CD4-positive, alpha-beta T cell treated with Interleukin-2 at 100 ng/mL for 4 hours (primary cell): Measurements from ENCODE around the gene GNG8.
"Not testable (repeated sequence)": the region's sequence is repeated elsewhere in the genome, so short reads cannot be mapped to it uniquely, and the experiment has no call there.

Source experiments
- DNase-seq: peaks from one replicate; pipeline ENCODE4 v3.0.0-alpha.2; 2020; ENCODE audit warnings: low spot score

GNG8 gene

DNA sequence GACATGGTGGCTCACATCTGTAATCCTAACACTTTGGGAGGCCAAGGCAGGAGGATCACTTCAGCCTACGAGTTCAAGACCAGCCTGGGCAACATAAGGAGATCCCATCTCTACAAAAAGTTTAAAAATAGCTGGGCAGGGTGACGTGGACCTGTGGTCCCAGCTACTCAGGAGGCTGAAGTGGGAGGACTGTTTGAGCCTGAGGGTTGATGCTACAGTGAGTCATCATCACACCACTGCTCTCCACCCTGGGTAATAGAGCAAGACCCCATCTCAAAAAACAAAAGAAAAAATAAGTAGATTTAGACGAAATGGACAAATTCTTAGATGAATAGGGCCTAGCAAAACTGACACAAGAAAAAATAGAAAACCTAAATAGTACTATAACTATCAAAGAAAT lies 10.4 kb upstream of the GNG8 start:
- DNase-seq: no peak

DNA sequence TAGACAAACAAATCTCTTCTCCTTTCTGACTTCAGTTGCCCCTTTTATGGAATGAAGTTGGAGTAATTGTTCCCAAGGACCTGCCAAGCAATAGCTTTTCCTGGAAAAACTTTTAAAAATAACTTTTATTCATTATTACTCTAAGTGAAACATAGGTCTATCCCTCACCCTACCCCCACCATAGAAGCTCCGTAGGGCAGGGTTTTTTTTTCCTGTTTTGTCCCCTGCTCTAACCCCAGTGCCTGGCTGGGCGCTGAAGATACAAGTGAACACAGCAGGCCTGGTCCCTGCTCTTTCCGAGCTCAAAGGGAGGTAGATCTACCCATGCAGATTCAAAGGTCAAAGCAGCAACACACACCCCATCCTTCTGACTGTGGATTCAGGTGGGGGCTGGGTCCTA lies 8.7 kb upstream of the GNG8 start:
- DNase-seq: no peak

DNA sequence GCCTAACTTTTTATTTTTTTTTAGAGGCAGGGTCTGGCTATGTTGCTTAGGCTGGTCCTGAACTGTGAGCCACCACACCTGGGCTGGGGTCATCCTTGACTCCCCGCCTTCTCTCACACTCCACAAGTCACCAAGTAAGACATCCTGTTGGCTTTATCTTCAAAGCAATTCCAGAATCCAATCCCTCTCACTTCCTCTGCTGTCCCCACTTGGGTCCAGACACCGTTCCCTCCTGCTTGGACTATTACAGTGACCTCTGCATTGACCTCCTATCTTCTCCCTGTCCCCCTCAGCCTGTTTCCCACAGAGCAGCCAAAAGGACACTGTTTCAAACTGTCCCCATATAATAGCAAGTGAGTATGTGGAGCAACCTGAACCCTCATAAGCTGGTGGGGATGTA lies 4.7 kb upstream of the GNG8 start:
- no peak for DNase-seq

DNA sequence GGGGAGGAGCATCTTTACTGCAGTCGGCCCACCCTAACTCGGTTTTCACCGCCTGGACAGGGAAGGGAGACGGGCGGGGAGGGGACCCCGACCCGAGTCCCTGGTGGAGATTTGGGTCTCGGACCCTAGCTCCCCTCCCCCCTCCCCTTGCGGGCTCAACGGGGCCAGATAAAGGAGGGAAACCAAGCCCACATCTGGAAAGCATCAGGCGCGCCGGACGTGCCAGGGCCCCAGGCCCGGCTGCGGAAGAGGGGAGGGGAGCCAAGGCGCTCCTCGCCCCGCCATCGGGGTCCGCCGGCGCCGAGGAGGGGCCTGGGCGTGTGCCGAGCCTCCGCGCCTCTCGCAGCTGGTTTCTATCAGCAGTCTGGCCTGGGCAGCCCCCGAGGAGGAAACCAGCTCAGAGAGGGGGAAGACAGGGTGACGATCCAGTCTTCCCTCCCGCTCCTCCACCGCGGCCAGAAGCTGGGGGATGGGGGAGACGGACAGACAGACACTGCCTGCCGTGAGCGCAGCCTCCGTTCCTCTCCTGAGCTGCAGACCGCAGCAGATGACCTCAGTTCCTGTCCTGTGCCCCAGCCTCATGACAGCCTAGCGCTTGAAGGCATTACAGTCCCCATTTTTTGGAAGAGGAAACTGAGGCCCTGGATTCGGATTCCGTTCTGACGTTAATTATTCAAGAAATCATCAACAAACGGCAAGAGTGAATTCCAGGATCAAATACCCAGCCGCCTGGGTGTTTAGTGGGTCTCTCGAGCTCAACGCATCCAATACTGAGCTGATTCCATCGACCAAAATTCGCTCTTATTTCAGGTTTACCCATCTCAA lies 3.6 kb upstream of the GNG8 start:
- no peak for DNase-seq

DNA sequence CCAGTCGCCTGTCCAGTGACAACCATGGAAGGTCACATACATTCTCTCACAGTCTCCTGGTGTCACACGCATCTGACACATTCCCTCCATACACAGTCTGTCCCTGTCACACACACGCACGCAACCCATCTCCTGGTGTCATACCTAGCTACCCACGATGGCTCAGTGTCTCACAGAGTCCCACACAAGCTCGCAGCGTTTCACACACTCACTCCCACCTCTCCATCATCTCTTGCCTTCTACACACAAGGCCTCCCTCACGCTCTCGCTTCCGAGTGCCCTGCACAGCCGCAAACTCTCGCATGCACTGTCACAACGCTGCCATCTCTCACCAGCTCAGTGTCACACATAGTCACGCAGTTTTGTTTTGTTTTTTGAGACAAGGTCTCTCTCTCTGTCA lies 1.2 kb upstream of the GNG8 start:
- DNase-seq: no peak

DNA sequence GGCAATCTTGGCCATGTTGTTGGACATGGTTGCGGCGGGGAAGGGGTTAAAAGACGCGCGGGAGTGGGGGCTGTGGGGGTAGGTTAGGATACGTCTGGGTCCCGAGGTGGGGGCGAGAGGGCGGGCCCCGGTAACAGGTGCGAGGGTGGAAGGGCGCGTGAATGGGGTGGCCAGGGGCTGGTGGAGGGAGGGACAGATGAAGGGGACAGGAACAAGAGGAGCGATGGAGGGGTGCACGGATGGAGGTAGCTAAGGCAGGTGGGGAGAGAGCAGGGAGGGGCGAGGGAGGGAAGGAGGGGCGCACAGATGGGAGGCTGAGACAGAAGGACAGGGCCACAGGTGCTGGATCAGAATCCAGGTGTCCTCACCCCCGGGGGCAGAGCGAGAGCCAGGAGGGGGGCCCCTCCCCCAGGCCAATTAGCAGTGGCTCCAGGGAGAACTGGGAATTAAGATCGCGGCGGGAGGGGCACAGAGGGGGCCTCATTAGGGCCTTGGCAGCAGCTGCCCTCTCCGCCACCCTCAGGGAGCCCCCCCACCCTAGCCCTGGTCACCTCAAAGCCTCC lies 1.3 kb downstream of the GNG8 start:
- no peak for DNase-seq

DNA sequence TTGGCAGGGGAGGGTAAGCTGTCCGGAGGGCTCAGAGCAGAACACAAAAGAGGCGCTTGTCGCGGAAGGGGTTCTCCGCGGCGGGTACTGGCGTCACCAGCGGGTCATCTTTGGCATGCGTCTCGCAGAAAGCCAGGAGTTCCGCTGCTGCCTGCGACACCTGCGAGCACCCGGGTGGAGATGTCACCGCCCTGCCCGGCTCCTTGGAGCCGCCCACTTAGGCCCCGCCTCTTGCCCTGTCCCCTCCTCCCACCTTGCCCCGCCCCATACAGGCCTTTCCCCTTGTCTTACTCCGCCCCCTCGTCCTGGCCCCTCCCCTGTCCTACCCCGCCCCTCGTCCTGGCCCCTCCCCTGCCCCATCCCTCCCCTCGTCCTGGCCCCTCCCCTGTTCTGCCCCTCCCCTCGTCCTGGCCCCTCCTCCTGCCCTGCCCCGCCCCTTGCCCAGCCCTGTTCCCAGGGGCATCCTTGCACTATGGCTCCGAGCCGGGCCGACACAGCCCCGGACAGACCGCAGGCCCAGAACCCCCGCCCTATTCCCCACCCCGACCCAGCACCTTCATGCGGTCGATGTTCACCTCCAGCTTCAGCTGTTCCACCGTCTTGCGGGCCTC lies 1.9 kb downstream of the GNG8 start:
- peak; percentile 93 for DNase-seq

DNA sequence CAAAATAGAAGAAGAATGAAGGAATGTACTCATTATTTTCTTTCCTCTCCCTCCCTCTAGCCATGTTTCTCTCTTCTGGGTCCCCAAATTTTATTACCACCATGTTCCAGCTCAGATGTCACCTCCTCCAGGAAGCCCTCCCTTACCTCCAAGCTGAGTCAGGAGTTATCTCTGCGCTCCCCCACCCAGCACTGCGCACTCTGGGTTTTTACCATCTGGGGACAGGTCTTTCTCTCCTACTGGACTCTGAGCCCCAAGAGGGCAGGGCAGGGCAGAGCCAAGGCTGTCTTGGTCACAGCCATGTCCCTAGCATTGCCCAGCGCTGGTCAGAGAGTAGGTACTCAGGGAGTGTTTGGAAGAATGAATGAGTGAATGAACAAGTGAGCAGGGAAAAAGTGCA lies 2.9 kb downstream of the GNG8 start:
- DNase-seq: no peak

DNA sequence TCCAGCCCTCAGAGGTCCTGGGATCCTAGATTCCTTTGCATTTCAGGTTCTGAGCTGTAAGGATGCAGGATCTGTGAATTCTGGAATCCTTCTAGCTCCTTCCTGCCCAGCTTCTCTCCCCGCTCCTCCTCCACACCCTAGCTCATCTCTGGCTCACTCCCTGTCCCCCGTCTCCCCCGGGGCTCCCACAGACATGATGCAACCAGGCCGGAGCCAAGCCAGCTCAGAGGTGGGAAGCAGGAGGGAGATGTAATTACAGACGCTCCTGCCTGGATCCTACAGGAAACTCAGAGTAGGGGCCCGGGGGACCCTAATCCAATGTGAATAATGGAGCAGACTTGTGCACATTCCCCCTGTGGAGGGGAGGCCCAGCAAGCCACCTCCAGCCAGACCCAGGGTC lies 4.5 kb downstream of the GNG8 start:
- no peak for DNase-seq

DNA sequence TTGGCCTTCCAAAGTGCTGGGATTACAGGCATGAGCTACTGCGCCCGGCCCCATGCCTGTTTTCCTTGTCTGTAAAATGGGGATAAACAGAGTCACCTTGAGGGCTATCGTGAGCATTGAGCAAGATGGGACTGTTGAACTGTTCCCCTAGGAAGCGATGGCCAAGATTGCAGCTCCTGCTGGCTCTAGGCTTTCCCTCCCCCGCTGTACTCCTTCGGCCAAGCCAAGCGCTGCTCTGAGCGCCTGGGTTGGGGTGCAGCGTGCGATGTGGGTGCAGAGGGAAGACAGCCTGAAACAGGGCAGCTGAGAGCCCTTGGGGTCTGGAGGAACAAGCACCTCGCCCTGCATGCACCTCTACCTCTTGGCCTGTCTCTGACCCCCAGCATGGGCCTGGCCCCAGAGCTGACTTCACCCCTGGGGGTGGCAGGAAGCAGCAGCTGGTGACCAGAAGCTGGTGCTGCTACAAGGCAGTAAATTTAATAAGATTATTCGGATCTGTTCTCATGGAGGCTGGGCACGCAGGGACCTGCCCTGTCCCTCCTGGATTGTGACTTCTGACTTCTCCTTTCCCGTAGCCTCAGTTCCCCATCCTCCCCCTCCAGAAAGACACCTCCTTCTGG lies 5.3 kb downstream of the GNG8 start:
- DNase-seq: no peak

DNA sequence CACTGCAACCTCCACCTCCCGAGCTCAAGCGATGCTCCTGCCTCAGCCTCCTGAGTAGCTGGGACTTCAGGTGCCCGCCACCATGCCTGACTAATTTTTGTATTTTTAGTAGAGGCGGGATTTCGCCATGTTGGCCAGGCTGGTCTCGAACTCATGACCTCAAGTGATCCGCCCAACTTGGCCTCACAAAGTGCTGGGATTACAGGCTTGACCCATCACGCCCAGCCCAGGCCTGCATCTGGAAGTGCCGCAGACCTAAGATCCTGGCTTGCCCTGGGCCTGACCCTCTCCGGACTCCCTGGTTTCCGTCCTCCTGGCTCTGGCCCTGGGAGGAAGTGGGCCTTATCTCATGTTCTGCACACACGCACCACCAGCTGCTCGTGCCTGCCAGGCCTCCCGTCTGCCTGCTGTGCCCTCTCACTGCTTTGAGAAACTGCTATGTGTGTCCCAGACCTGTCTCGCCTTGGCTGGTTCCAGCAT lies 6.4 kb downstream of the GNG8 start:
- DNase-seq: no peak

DNA sequence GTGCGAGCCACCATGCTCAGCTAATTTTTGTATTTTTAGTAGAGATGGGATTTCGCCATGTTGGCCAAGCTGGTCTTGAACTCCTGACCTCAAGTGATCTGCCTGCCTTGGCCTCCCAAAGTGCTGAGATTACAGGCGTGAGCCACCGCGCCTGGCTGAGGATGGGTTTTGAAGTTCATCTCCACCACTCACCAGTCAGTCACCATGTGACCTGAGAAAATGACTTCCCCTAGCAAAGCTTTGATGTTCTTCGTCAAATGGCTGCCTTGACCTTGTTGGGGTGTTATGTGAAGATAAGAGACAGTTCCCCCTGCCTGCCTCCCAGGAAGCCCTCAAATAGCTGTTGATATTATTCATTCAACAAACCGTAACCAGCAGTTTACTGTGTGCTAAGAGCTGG lies 7.0 kb downstream of the GNG8 start:
- DNase-seq: not testable (repeated sequence)

DNA sequence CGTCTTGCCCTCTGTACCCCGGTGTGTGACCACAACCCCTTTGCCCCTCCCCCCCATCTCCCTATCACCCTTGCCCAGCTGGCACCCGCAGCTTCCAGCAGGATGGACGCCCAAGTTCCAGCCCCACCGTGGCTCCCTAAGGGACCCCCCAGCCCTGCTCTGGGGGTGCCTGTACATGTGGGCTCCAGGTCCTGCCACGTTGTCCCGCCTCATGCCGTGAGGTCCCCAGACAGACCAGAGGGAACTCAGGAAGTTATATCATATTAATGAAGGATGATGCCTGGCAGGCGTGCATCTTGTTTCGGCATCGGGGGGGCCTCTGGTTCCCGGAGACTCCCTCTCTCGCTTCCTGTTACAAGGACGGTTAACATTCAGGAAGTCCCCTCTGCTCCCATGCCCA lies 9.6 kb downstream of the GNG8 start:
- no peak for DNase-seq

DNA sequence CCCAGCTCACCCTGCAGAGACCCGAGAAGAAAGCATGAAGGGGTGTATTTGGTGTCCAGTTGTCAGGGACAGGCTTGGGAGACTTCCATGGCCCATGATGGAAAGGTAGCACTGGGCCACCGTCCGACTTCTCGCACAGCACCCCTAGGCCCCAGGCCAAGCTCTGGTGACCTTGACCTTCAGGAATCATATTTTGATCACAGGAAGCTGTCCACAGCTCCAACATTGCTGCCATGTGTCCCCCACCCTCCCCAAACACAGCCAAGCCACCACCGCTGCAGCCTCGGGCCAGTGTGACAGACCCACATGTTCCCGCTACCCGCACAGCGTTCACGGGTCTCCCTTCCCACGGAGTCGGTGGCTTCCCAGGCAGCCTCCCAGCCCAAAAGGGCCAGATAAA lies 10.3 kb downstream of the GNG8 start:
- no peak for DNase-seq

DNA sequence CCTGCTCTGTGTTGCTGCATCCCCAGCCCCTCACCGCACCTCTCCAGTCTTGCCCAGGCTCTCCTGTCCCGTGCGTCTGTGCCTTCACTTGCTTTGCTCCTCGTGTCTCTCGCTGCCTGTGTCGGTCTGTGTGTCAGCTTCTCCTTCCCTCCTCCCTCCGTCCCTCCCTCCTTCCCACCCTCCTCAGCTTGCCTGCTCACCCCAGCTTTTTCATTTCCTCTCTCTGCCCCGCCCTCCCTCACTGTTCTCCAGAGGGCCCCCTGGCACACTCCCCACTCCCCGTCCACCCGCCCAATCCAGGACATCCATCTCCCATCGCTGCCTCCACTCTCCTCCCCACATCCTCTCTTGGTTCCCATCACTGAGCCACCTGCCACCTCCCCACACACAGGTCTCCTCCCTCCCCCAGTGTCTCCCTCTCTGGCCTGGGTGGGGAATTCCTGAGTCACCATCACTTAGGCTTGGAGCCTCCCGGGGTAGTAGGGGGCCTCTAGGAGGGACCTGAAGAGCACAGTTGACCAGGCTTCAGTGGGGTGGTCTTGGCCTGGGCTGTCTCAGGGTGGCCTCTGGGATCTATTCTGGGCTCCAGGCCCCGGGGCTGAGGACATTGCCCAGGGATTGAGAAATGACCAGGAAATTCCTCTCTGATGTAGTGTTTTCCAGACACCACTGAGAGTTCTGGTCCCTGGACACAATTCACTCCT lies 10.9 kb downstream of the GNG8 start, which contains the start of gene PTGIR:
Gene PTGIR, minus strand, starts transcription at position 132 of the 704 bp plus-strand sequence. CDS start 864 bp downstream, outside the sequence.
- DNase-seq: no peak

DNA sequence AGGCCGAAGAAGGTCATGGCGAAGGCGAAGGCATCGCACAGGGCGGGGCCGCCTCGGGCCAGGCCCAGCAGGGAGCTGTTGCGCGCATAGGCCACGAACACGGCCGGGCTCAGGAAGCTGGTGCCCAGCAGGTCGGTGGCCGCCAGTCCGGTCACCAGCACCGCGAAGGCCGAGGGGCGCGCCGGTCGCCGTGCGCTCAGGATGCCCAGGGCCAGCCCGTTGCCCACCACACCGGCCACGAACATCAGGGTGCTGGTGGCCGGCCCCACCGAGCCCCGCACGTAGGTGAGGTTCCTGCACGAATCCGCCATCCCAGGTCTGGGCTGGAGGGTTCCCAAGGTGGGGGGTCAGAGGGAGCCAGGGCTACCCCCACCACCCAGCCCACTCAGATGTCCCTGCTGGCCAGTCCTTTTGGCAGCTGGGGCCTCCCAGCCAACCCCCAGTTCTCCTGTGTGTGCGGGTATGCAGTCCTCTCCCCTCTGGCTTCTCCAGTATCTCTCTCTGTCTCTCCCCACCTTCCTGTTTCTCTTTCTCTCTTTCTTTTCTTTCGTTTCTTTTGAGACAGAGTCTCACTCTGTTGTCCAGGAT lies 12.0 kb downstream of the GNG8 start:
- no peak for DNase-seq

DNA sequence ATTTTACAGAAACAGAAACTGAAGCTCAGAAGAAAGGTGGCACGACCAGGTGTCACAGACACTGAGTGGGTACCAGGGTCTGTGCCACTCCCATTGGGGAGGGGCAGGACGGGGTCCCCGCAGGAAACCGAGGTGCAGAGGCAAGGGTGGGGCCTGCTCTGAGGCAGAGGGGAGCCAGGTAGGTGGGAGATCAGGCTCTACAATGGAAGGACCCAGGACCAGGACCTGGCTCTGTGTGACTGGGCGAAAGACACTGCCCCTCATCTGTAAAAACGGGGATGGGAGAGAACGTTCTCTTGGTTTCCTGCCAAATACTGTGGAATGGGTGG lies 13.9 kb downstream of the GNG8 start:
- DNase-seq: no peak

DNA sequence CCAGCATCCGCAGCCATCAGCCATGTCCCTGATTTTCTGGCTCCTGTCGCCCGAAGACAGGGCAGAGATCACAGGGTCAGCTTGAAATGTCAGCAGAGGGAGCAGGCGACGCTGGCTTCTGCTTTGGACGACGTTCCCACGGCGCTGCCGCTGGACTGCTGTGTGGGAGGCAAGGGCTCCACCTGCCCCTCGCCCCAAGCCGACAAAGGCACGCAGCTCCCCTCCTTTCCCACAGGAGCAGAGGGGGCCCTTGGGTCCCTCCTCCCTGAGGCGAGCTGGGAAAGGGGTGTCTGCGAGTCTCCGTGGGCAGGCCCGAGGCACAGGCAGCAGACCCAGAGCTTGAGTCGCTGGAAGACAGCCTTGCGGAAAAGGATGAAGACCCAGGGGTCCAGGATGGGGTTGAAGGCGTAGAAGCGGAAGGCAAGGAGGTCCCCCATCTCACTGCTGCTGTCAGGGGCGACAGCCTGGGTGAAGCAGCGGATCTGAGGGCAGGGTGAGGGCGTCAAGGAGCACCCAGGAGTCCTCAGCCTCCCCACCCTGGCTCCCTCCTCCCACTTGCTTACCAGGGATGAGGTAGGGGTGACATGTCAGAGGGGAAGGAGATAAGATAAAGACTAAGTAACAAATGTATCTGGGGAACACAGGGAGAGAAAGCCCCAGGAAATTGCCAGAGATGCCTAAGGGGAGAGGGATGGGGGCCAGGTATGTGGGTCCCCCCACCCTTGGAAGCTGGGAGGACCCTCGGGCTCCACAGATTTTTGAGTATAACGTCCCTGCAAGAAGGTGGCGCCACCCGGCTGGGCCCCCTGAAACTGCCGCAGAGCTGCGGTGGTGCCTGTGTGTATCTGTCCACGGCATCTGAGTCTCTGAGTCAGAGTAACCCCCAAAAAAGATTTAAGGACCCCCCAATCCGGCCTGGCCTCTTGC lies 14.5 kb downstream of the GNG8 start:
- DNase-seq: no peak

DNA sequence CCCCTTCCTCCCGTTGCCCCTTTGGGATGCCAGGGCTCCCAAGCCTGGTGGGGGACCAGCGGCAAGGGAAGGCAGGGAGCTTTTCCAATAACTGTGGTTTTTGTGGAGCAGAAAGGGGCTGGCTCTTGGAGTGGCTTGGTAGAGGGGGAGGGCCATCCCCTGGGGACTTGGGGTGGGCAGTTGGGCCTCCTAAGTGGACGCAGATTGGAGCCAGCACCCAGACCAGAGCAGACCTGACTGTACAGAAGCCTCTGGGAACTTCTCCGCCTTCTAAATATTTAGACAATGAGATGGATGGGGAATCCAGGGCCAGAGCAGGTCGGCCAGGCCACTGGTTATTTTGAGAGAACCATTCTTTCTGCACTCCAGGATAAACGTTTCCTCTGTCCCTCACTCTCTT lies 15.3 kb downstream of the GNG8 start:
- no peak for DNase-seq

DNA sequence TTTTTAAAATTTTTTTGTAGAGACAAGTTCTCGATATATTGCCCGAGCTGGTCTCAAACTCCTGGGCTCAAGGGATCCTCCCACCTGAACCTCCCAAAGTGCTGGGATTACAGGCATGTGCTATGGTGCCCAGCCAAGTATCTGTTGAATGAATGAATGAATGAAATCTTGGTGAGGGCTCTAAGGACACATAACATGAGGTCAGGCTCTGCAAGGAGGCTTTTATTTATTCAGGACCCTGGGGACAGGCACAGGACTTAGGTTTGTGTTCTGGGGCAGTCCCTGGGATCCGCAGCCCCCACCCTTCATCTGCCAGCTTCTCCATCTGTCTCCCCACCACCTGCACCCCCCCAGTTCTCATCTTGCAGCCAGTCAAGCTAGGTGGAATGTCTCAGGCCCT lies 15.7 kb downstream of the GNG8 start:
- DNase-seq: no peak

DNA sequence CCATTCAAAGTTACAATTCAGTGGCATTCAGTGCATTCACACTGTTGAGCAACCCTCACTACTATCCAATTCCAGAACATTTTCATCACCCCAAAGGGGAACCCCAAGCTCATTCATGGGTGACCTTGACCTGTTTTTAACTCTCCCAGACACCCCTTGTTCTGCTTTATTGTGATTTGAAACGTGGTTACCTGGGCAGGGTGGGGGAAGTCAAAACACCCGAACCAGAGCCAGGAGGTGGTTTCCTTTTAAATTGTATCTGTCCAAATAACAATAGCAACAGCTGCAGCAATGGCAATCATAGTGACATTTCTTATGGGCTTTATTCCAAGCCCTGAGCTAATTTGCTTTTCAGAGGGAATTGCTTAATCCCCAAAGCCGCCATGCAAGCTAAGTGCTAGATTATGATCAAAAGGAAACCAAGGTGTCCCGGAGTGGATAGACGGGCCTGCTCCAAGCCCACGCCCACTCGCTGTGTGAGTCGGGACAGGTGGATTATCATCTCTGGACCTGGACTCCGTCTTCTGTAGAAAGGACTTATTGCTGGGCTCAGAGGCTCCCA lies 17.3 kb downstream of the GNG8 start:
- DNase-seq: peak; percentile 48
